Endothelial cell of umbilical vein (primary cell): ENCODE measurements around the gene JMJD8. TPM values are rescaled to one million over a fixed set of nuclear protein-coding genes. Genes with fewer than 3 reads are reported as not detected.
A peak's percentile ranks its signal among the peaks of the same experiment; 100 is the strongest.

Experiments used
- BruUV-seq: library from RNA; stranded (reverse); fragments of 400-500 nt; replicated peaks from 2 replicates; lab custom pipeline; 2021; lab: Mats Ljungman, UMichigan
- CTCF ChIA-PET: fragments of 300-600, 350-600 bp; sonication (Branson Sonifier 250); formaldehyde crosslinking; loops from one replicate; lab custom pipeline; 2021; ENCODE audit warnings: antibody characterized with exemption, inconsistent platforms; lab: Charles Lee
- POLR2A ChIA-PET: fragments of 300-600, 350-600 bp; sonication (Branson Sonifier 250); formaldehyde crosslinking; loops from one replicate; lab custom pipeline; 2021; ENCODE audit warnings: antibody characterized with exemption, inconsistent platforms; lab: Charles Lee
- DNase-seq: peaks from one replicate; pipeline ENCODE4 v3.0.0-alpha.2; 2011; ENCODE audit warnings: low read depth, low spot score
- FAIRE-seq: peaks from 2 replicates; lab custom pipeline; 2011; peaks lifted over from hg19 to GRCh38; lab: Jason Lieb, UNC
- H2AFZ ChIP-seq: 2 replicates; pipeline ENCODE4 v1.6.0; 2012; ENCODE audit warnings: low read depth, low read length, control low read depth, inconsistent platforms
- H3K27ac ChIP-seq: 2 replicates; pipeline ENCODE4 v1.5.1; 2011; ENCODE audit warnings: low read depth, mild to moderate bottlenecking, control low read depth, low read length, moderate library complexity; ENCODE audit not compliant: insufficient read depth
- H3K27me3 ChIP-seq, 2 experiments: 2 replicates each; pipeline versions ENCODE4 v1.6.0 to v1.6.1; 2011; ENCODE audit warnings: low read length in 2 of 2, mixed read lengths in 1 of 2; ENCODE audit not compliant: control insufficient read depth in 2 of 2, insufficient read depth in 2 of 2
- H3K36me3 ChIP-seq, 2 experiments: 2 replicates in 1 of 2; 3 replicates in 1 of 2; pipeline ENCODE4 v1.5.1; 2011; ENCODE audit warnings: low read length in 2 of 2, mild to moderate bottlenecking in 1 of 2, moderate library complexity in 1 of 2; ENCODE audit not compliant: control insufficient read depth in 2 of 2, insufficient read depth in 2 of 2; ENCODE audit errors: extremely low read depth in 1 of 2
- H3K4me1 ChIP-seq: 3 replicates; pipeline ENCODE4 v1.5.1; 2011; ENCODE audit warnings: mild to moderate bottlenecking, low read length; ENCODE audit not compliant: control insufficient read depth, insufficient read depth; ENCODE audit errors: extremely low read depth
- H3K4me2 ChIP-seq: 2 replicates; pipeline ENCODE4 v1.6.1; 2011; ENCODE audit warnings: low read length, control low read depth, mixed read lengths; ENCODE audit not compliant: insufficient read depth
- H3K4me3 ChIP-seq, 3 experiments: fragments of 200-600 bp in 1 of 3; sonication (generic), shearing (Covaris generic) in 1 of 3; replicated peaks in 1 of 3; 2 replicates each; pipeline ENCODE4 v1.5.1; 2011 to 2016; ENCODE audit warnings: control low read depth in 3 of 3, low read length in 3 of 3, mild to moderate bottlenecking in 2 of 3, inconsistent platforms in 1 of 3, low read depth in 1 of 3, moderate library complexity in 1 of 3; ENCODE audit not compliant: insufficient read depth in 1 of 3
- H3K79me2 ChIP-seq: 2 replicates; pipeline ENCODE4 v1.6.0; 2012; ENCODE audit warnings: low read length, inconsistent platforms; ENCODE audit not compliant: control insufficient read depth, insufficient read depth
- H3K9ac ChIP-seq: replicated peaks from 2 replicates; pipeline ENCODE3; 2011; ENCODE audit warnings: low read length, control low read depth; ENCODE audit not compliant: insufficient read depth; ENCODE audit errors: extremely low read depth
- H3K9me1 ChIP-seq: replicated peaks from 3 replicates; pipeline ENCODE4 v1.6.0; 2011; ENCODE audit warnings: mild to moderate bottlenecking, low read length; ENCODE audit not compliant: control insufficient read depth, insufficient read depth; ENCODE audit errors: extremely low read depth
- H3K9me3 ChIP-seq: replicated peaks from 2 replicates; pipeline ENCODE4 v1.5.1; 2012; ENCODE audit warnings: low read length, inconsistent platforms; ENCODE audit not compliant: control insufficient read depth, insufficient read depth
- H4K20me1 ChIP-seq: replicated peaks from 2 replicates; pipeline ENCODE3; 2011; ENCODE audit warnings: mild to moderate bottlenecking, low read length; ENCODE audit not compliant: control insufficient read depth, insufficient read depth; ENCODE audit errors: extremely low read depth
- CTCF ChIP-seq, 2 donors: IDR thresholded peaks; 1 replicate in 1 of 2; 2 replicates in 1 of 2; pipeline ENCODE4 v1.5.1; 2011; ENCODE audit warnings: low read length in 2 of 2, mild to moderate bottlenecking in 2 of 2, moderate library complexity in 2 of 2, control low read depth in 1 of 2, inconsistent platforms in 1 of 2, low read depth in 1 of 2; ENCODE audit not compliant: insufficient read depth in 1 of 2; ENCODE audit errors: extremely low read depth in 1 of 2
- FOS ChIP-seq: IDR thresholded peaks from 2 replicates; pipeline ENCODE4 v1.6.1; 2011; ENCODE audit warnings: mild to moderate bottlenecking, low read length, moderate library complexity, borderline replicate concordance; ENCODE audit not compliant: insufficient read depth
- JUN ChIP-seq: IDR thresholded peaks from 2 replicates; pipeline ENCODE4 v1.6.1; 2011; ENCODE audit warnings: borderline replicate concordance, low read depth; ENCODE audit not compliant: insufficient read length, insufficient read depth
- MYC ChIP-seq: IDR thresholded peaks from one replicate; pipeline ENCODE4 v1.6.1; 2011; ENCODE audit warnings: mild to moderate bottlenecking, low read depth, low read length
- POLR2A ChIP-seq: IDR thresholded peaks from 2 replicates; pipeline ENCODE4 v1.6.1; 2012; ENCODE audit warnings: low read depth, mild to moderate bottlenecking, control low read depth, low read length
- POLR2AphosphoS5 ChIP-seq: IDR thresholded peaks from 2 replicates; pipeline ENCODE4 v1.6.1; 2012; ENCODE audit warnings: low read depth, mild to moderate bottlenecking, control low read depth, low read length, moderate library complexity; ENCODE audit not compliant: insufficient read depth
- dilution Hi-C: fragments of 300-500 bp; cut with MboI; formaldehyde crosslinking; loops from one replicate; pipeline ENCODE4 v1.15.0; 2019; ENCODE audit warnings: low sequenced_read_pairs; ENCODE audit not compliant: extremely low pct_ligation_motif_present
- intact Hi-C: fragments of 100-400 bp; cut with micrococcal nuclease; formaldehyde crosslinking; loops from one replicate; pipeline ENCODE4 v1.10.0; 2022
- polyA plus RNA-seq, 4 experiments: library from polyadenylated mRNA; depleted of rRNA in 3 of 4; stranded (reverse) in 3 of 4; unstranded in 1 of 4; fragments of >200 nt; gene quantifications; 2 replicates each; pipeline versions ENCODE4 v1.2.1 to v1.2.3, GENCODE V29; 2011 to 2012; ENCODE audit warnings: missing spikeins in 1 of 4
- total RNA-seq: library from RNA; stranded (reverse); gene quantifications from 2 replicates; pipeline ENCODE4 v1.2.3, GENCODE V29; 2021

JMJD8 gene
- total and polyA plus RNA-seq, 2 donors (not counting 3 experiments of a cell fraction or from before 2014, with no cell fraction given): 55.1 to 102 TPM

DNA sequence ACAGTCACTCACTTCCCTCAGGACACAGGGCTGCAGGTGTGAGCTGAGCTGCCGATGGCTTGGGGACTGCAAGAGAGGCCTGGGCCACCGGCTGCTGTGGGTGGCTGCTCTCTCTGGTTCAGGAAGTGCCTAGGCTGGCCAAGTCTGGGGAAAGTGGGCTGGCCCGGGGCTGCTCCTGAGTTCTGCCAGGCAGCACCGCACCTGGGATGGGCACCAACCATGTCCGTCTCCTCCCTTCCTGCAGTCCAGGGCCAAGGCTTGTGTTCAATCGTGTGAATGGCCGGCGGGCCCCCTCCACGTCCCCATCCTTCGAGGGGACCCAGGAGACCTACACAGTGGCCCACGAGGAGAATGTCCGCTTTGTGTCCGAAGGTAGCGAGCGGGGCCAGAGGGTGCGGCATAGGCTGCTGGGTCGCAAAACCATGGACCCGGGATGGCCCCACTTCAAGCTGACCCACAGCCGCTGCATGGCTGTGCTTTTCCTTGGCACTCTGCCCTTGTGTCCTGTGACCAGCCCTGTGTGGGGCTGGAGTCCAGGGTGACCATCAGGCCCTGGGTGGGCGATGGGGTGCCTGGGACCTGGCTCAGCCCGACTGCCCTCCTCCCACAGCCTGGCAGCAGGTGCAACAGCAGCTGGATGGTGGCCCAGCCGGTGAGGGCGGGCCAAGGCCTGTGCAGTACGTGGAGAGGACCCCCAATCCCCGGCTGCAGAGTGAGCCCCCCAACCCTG, 36.8 kb downstream of the JMJD8 start:
- H3K27ac ChIP-seq: no peak overlapping the region
- TF ChIP-seq JUN (no peak), FOS (no peak), POLR2AphosphoS5 (peak; percentile 2), MYC (no peak), POLR2A (no peak), CTCF (IDR thresholded peaks at IDR 0.05; ENCODE audit: extremely low read depth in 1 of 2, insufficient read depth in 1 of 2, low read depth in 1 of 2, low read length in 2 of 2) (no peak)
- no peak overlapping the region for H3K4me3 ChIP-seq
- H3K79me2 ChIP-seq: no peaks in the 10 kb centered on the region
- dilution Hi-C loops (no loop called here), intact Hi-C loops (no loop called here)
- no peak overlapping the region for H3K4me2 ChIP-seq
- no peak overlapping the region for H2AFZ ChIP-seq
- no peaks in the 10 kb centered on the region for H3K9me1 ChIP-seq
- no peak for FAIRE-seq
- H3K27me3 ChIP-seq: no peaks in the 10 kb centered on the region
- H4K20me1 ChIP-seq: no peaks in the 10 kb centered on the region
- ChIA-PET POLR2A (no interaction called here), CTCF (interaction anchor here (1.0 to 1.8 kb wide), 6 partner anchors 10 to 70 kb away, joined by 3 to 8 read pairs (median 3); partner anchors contain the start of gene METTL26)
- peaks cover 12% of the 10 kb centered on the region for H3K4me1 ChIP-seq
- BruUV-seq: no TSS peak
- H3K9me3 ChIP-seq: no peaks in the 10 kb centered on the region
- no peak for DNase-seq
- H3K9ac ChIP-seq: no peak overlapping the region
- no peaks in the 10 kb centered on the region for H3K36me3 ChIP-seq
